GM12878 (cell line): ENCODE data around the gene PKM. TPM values are rescaled to one million over a fixed set of nuclear protein-coding genes. Genes with fewer than 3 reads are reported as not detected.

Experiments used
- ATAC-seq: fragments of 200-7000 bp; cut with Tn5 transposase; 3 replicates; pipeline ENCODE4 v1.9.1; 2020; ENCODE audit warnings: mild to moderate bottlenecking, moderate library complexity
- BruUV-seq: library from RNA; stranded (reverse); fragments of 400-500 nt; replicated peaks from 2 replicates; lab custom pipeline; 2021; lab: Mats Ljungman, UMichigan
- CTCF ChIA-PET: fragments of 300-600 bp; sonication (Branson Sonifier 250); formaldehyde crosslinking; extraction: SDS; loops from one replicate; lab custom pipeline; 2021; ENCODE audit warnings: inconsistent platforms; lab: Yijun Ruan, JAX
- POLR2A ChIA-PET: fragments of 350-600 bp; formaldehyde crosslinking; extraction: SDS; loops from one replicate; lab custom pipeline; 2021; ENCODE audit warnings: inconsistent platforms; lab: Charles Lee
- RAD21 ChIA-PET: fragments of 300-600 bp; sonication (Branson Sonifier 250); formaldehyde crosslinking; loops from one replicate; lab custom pipeline; 2023; ENCODE audit warnings: antibody characterized with exemption; ENCODE audit not compliant: unreplicated experiment; lab: Charles Lee
- SMC1A ChIA-PET: fragments of 300-600 bp; sonication (Branson Sonifier 250); formaldehyde crosslinking; loops from one replicate; lab custom pipeline; 2023; ENCODE audit not compliant: unreplicated experiment, uncharacterized antibody; lab: Charles Lee
- DNase-seq: peaks from one replicate; pipeline ENCODE4 v3.0.0-alpha.2; 2011; ENCODE audit warnings: low read depth, low spot score
- FAIRE-seq: peaks from 3 replicates; lab custom pipeline; 2011; peaks lifted over from hg19 to GRCh38; lab: Jason Lieb, UNC
- H2AFZ ChIP-seq: 2 replicates; pipeline ENCODE4 v1.6.0; 2011; ENCODE audit warnings: low read depth, low read length, control low read depth; ENCODE audit not compliant: control insufficient read depth
- H3K27ac ChIP-seq: 2 replicates; pipeline ENCODE4 v1.5.1; 2011; ENCODE audit warnings: control low read depth; ENCODE audit not compliant: control insufficient read depth, insufficient read depth
- H3K27me3 ChIP-seq, 2 experiments: replicated peaks in 1 of 2; 2 replicates each; pipeline versions ENCODE4 v1.6.0 to v1.6.1; 2011; ENCODE audit warnings: low read length in 1 of 2; ENCODE audit not compliant: control insufficient read depth in 2 of 2, insufficient read depth in 2 of 2
- H3K36me3 ChIP-seq, 2 experiments: 2 replicates each; pipeline ENCODE4 v1.5.1; 2011; ENCODE audit warnings: low read length in 1 of 2; ENCODE audit not compliant: control insufficient read depth in 2 of 2, insufficient read depth in 2 of 2
- H3K4me1 ChIP-seq: 2 replicates; pipeline ENCODE4 v1.6.1; 2011; ENCODE audit warnings: mild to moderate bottlenecking, low read length, moderate library complexity, mixed read lengths; ENCODE audit not compliant: control insufficient read depth, insufficient read depth
- H3K4me2 ChIP-seq: 2 replicates; pipeline ENCODE4 v1.6.0; 2011; ENCODE audit warnings: control low read depth; ENCODE audit not compliant: control insufficient read depth, insufficient read depth
- H3K4me3 ChIP-seq: fragments of 200-600 bp; sonication (generic); 2 replicates; pipeline ENCODE4 v1.5.1; 2016
- H3K79me2 ChIP-seq: 2 replicates; pipeline ENCODE4 v1.6.0; 2011; ENCODE audit warnings: low read length; ENCODE audit not compliant: control insufficient read depth, insufficient read depth
- H3K9ac ChIP-seq: 2 replicates; pipeline ENCODE4 v1.8.0; 2011; ENCODE audit warnings: low read length, control low read depth, mixed read lengths; ENCODE audit not compliant: control insufficient read depth, insufficient read depth
- H3K9me3 ChIP-seq: replicated peaks from 3 replicates; pipeline ENCODE4 v1.5.1; 2011; ENCODE audit warnings: mild to moderate bottlenecking, low read length; ENCODE audit not compliant: control insufficient read depth, insufficient read depth
- H4K20me1 ChIP-seq: 2 replicates; pipeline ENCODE4 v1.6.0; 2011; ENCODE audit not compliant: control insufficient read depth, insufficient read depth
- EGR1 ChIP-seq, 2 experiments: IDR thresholded peaks; 1 replicate in 1 of 2; 2 replicates in 1 of 2; pipeline ENCODE4 v1.6.1; 2011 to 2012; ENCODE audit warnings: low read depth in 2 of 2, low read length in 2 of 2, borderline replicate concordance in 1 of 2, mild to moderate bottlenecking in 1 of 2, moderate library complexity in 1 of 2
- IKZF2 ChIP-seq, 2 experiments: fragments of 450-650 bp; IDR thresholded peaks; 2 replicates each; pipeline ENCODE4 v1.6.1; 2017; ENCODE audit warnings: mild to moderate bottlenecking in 2 of 2, moderate library complexity in 2 of 2
- MEF2B ChIP-seq: fragments of 450-650 bp; IDR thresholded peaks from 2 replicates; pipeline ENCODE4 v1.6.1; 2018; ENCODE audit warnings: mild to moderate bottlenecking, moderate library complexity; ENCODE audit not compliant: partially characterized antibody, poor library complexity, severe bottlenecking
- MTA2 ChIP-seq: fragments of 450-650 bp; IDR thresholded peaks from 2 replicates; pipeline ENCODE4 v1.6.1; 2016; ENCODE audit warnings: low read depth, mild to moderate bottlenecking, moderate library complexity
- RBBP5 ChIP-seq: fragments of 200-600 bp; sonication (generic); conservative IDR thresholded peaks from 2 replicates; pipeline ENCODE4 v1.6.1; 2016
- WRNIP1 ChIP-seq: IDR thresholded peaks from 2 replicates; pipeline ENCODE4 v1.6.1; 2011; ENCODE audit warnings: low read depth, low read length, improper control_type of control experiment, borderline replicate concordance
- WGBS: methylation state at CpG from one replicate; pipeline ENCODE4 v1.1.6; 2016; ENCODE audit warnings: low lambda C conversion rate; ENCODE audit not compliant: insufficient replicate concordance, insufficient coverage; ENCODE audit errors: missing lambda C conversion rate; 5-methylcytosine and 5-hydroxymethylcytosine counted together
- in situ Hi-C: fragments of 300-500 bp; cut with MboI; formaldehyde crosslinking; loops from 9 replicates; pipeline ENCODE4 v1.14.3; 2018; ENCODE audit warnings: mixed read lengths
- intact Hi-C: fragments of 100-400 bp; cut with micrococcal nuclease; formaldehyde crosslinking; loops from one replicate; pipeline ENCODE4 v1.14.2; 2022; ENCODE audit not compliant: unreplicated experiment
- polyA plus RNA-seq, 11 experiments: library from polyadenylated mRNA; depleted of rRNA in 4 of 11; unstranded in 6 of 11; stranded (reverse) in 5 of 11; fragments of >200 nt; fragmentation: Nextera tagmentation in 4 of 11; fragmentation: Illumina TruSeq in 1 of 11; extraction: Ambion mirVana in 4 of 11; extraction: Trizol in 1 of 11; gene quantifications; 1 replicate in 1 of 11; 2 replicates in 10 of 11; pipeline versions ENCODE4 v1.2.1 to v1.2.3, GENCODE V29; 2011 to 2016; ENCODE audit warnings: inconsistent platforms in 2 of 11, missing spikeins in 2 of 11, low read depth in 1 of 11
- total RNA-seq, 4 experiments: library from RNA; depleted of rRNA in 3 of 4; stranded (reverse); fragments of >200 nt in 3 of 4; fragmentation: Illumina TruSeq in 1 of 4; extraction: Trizol in 1 of 4; gene quantifications; 2 replicates each; pipeline versions ENCODE4 v1.2.1 to v1.2.3, GENCODE V29; 2013 to 2021
- TF ChIP-seq, protein P1 (sequence below): fragments of 450-650 bp; IDR thresholded peaks from 2 replicates; pipeline ENCODE4 v1.6.1; 2014; ENCODE audit warnings: mild to moderate bottlenecking
- TF ChIP-seq, protein P2 (sequence below): fragments of 450-650 bp; IDR thresholded peaks from 2 replicates; pipeline ENCODE4 v1.6.1; 2017; ENCODE audit warnings: antibody characterized with exemption, mild to moderate bottlenecking, moderate library complexity

Gene PKM
- total and polyA plus RNA-seq, 10 of the 15 experiments (the other 5 are each of a cell fraction or from before 2014, with no cell fraction given) = 491 to 2,011 (median 1,433) TPM

DNA sequence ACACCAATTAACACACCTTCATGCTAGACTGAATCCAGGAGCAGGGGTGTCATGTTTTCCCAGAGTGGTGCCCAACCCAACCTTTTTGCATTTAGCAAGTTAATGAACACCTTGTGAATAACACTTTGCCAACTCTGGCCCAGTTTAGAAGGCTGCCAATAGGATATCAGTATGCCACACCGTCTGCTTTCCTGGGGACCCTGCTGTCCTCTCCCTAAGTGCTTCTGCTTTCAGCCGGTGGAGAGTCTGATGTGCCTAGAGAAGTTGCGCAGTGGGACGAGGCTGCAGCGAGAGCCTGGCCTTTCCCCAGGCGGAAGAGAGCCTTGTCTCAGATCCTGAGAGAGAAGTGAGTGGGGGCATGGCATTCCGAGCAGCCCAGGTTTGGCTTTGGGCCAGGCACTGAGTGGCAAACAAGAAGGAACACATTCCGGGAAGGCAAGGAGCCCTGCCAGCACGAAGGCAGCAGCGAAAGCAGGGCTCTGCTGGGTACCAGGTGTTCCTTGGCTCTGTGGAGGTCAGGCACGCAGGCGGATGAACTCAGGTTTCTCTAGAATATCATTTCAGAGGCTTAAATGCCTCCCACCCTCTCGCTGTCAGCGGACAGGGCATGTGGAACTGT, 75.9 kb downstream of the PKM start:
- no peaks in the 10 kb centered on the region for H3K36me3 ChIP-seq
- peak overlapping the region; percentile 99 for H2AFZ ChIP-seq
- peak overlapping the region; percentile 86 for H3K4me2 ChIP-seq
- intact Hi-C loops (loop anchor here (2.0 to 10.0 kb wide), 2 partner anchors 220 to 410 kb away; no protein-coding TSS in a partner anchor), in situ Hi-C loops (loop anchor here (5.0 to 10.0 kb wide), 3 partner anchors 350 to 700 kb away; no protein-coding TSS in a partner anchor)
- H3K79me2 ChIP-seq = no peaks in the 10 kb centered on the region
- DNase-seq (no peak), FAIRE-seq (no peak), ATAC-seq (no peak)
- H3K27ac ChIP-seq = no peak overlapping the region
- H3K4me1 ChIP-seq = no peaks in the 10 kb centered on the region
- H3K9ac ChIP-seq = peak overlapping the region; percentile 76; the same call in 1 of the 2 replicates
- CTCF ChIA-PET = interaction anchor here (0.6 to 4.2 kb wide), 13 partner anchors 13 to 1271 kb away, joined by 3 to 69 read pairs (median 6); no protein-coding TSS in a partner anchor
- H3K27me3 ChIP-seq = no peaks in the 10 kb centered on the region
- BruUV-seq = no TSS peak
- no peak for TF ChIP-seq EGR1 (IDR thresholded peaks at IDR 0.05; ENCODE audit: borderline replicate concordance in 1 of 2, low read depth in 2 of 2, low read length in 2 of 2)
- TF ChIP-seq, protein P1, sequence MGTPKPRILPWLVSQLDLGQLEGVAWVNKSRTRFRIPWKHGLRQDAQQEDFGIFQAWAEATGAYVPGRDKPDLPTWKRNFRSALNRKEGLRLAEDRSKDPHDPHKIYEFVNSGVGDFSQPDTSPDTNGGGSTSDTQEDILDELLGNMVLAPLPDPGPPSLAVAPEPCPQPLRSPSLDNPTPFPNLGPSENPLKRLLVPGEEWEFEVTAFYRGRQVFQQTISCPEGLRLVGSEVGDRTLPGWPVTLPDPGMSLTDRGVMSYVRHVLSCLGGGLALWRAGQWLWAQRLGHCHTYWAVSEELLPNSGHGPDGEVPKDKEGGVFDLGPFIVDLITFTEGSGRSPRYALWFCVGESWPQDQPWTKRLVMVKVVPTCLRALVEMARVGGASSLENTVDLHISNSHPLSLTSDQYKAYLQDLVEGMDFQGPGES = no peak
- no peak for TF ChIP-seq IKZF2 (IDR thresholded peaks at IDR 0.05)
- no peak for TF ChIP-seq MTA2
- no peak for TF ChIP-seq RBBP5
- no peak for TF ChIP-seq WRNIP1
- TF ChIP-seq MEF2B = no peak
- TF ChIP-seq, protein P2, sequence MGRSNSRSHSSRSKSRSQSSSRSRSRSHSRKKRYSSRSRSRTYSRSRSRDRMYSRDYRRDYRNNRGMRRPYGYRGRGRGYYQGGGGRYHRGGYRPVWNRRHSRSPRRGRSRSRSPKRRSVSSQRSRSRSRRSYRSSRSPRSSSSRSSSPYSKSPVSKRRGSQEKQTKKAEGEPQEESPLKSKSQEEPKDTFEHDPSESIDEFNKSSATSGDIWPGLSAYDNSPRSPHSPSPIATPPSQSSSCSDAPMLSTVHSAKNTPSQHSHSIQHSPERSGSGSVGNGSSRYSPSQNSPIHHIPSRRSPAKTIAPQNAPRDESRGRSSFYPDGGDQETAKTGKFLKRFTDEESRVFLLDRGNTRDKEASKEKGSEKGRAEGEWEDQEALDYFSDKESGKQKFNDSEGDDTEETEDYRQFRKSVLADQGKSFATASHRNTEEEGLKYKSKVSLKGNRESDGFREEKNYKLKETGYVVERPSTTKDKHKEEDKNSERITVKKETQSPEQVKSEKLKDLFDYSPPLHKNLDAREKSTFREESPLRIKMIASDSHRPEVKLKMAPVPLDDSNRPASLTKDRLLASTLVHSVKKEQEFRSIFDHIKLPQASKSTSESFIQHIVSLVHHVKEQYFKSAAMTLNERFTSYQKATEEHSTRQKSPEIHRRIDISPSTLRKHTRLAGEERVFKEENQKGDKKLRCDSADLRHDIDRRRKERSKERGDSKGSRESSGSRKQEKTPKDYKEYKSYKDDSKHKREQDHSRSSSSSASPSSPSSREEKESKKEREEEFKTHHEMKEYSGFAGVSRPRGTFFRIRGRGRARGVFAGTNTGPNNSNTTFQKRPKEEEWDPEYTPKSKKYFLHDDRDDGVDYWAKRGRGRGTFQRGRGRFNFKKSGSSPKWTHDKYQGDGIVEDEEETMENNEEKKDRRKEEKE = no peak
- RAD21 ChIA-PET = interaction anchor here (0.8 to 2.5 kb wide), 7 partner anchors 11 to 411 kb away, joined by 3 to 33 read pairs (median 5); no protein-coding TSS in a partner anchor
- no peak overlapping the region for H3K4me3 ChIP-seq
- SMC1A ChIA-PET = interaction anchor here (0.9 to 5.9 kb wide), 8 partner anchors 13 to 410 kb away, joined by 3 to 49 read pairs (median 14); no protein-coding TSS in a partner anchor
- POLR2A ChIA-PET = interaction anchor here (1.4 kb wide), 1 partner anchor 14 kb away, joined by 4 read pairs; no protein-coding TSS in a partner anchor
- no peaks in the 10 kb centered on the region for H4K20me1 ChIP-seq
- 90% methylated on average over 14 of the region's 14 CpGs for WGBS
- H3K9me3 ChIP-seq = no peaks in the 10 kb centered on the region
